SH-SY5Y (cell line): ENCODE measurements around the gene DNAH8.

Experiments
- GATA2 ChIP-seq: IDR thresholded peaks from 2 replicates; pipeline ENCODE4 v1.6.1; 2011; ENCODE audit warnings: mild to moderate bottlenecking, low read depth, low read length
- GATA3 ChIP-seq: IDR thresholded peaks from 2 replicates; pipeline ENCODE4 v1.6.1; 2011; ENCODE audit warnings: low read depth, mild to moderate bottlenecking, low read length, moderate library complexity

DNA sequence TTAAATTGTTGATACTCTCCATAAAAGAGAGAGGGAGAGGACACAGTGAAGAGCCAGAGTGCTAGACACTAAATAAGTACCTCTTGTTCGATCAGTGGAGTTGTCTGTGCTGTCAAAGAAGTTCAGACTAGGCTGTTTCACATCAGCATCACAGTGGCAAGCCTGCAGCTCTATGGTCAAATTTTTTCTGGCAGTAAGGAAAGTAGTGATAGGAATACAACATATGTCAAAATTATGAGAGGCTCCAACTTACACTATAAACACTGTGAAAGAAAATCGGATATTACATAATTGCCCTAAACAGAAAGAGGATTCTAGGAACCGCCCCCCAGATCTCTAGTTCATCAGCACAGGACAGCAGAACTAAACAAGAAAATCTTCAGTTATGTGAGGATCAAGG lies 23.1 kb downstream of the DNAH8 start:
- TF ChIP-seq GATA2 = no peak
- TF ChIP-seq GATA3 = no peak
